AG04450 (cell line): Measurements from ENCODE around the gene GTF2IRD1. TPM values are rescaled to one million over a fixed set of nuclear protein-coding genes. Genes with fewer than 3 reads are reported as not detected.

Experiments
- CTCF ChIA-PET: fragments of 300-600, 350-600 bp; formaldehyde crosslinking; extraction: SDS; loops from one replicate; lab custom pipeline; 2022; ENCODE audit warnings: antibody characterized with exemption, inconsistent platforms; lab: Charles Lee
- POLR2A ChIA-PET: fragments of 350-600 bp; formaldehyde crosslinking; extraction: SDS; loops from one replicate; lab custom pipeline; 2021; ENCODE audit warnings: antibody characterized with exemption, inconsistent platforms; lab: Yijun Ruan, JAX
- DNase-seq: peaks from one replicate; pipeline ENCODE4 v3.0.0-alpha.2; 2011; ENCODE audit warnings: low read depth, low spot score
- H3K27ac ChIP-seq: one replicate; pipeline ENCODE4 v1.5.1; 2012; ENCODE audit warnings: low read depth, low read length, control low read depth
- H3K27me3 ChIP-seq: one replicate; pipeline ENCODE4 v1.6.0; 2012; ENCODE audit warnings: low read length; ENCODE audit not compliant: control insufficient read depth, insufficient read depth
- H3K4me3 ChIP-seq: 2 replicates; pipeline ENCODE4 v1.5.1; 2011; ENCODE audit warnings: mild to moderate bottlenecking, low read depth, low read length, control low read depth
- H3K9me3 ChIP-seq: 2 replicates; pipeline ENCODE4 v1.5.1; 2012; ENCODE audit warnings: low read length; ENCODE audit not compliant: control insufficient read depth, insufficient read depth
- CTCF ChIP-seq: IDR thresholded peaks from 2 replicates; pipeline ENCODE4 v1.5.1; 2011; ENCODE audit warnings: low read depth, low read length, control low read depth, inconsistent platforms
- polyA plus RNA-seq: library from polyadenylated mRNA; depleted of rRNA; stranded (reverse); fragments of >200 nt; gene quantifications from 2 replicates; pipeline ENCODE4 v1.2.3, GENCODE V29; 2011

Gene GTF2IRD1
- polyA plus RNA-seq, 1 experiment = 23.5 TPM

- DNase-seq = no peak
- Histone ChIP-seq H3K27me3 (no peaks in the 10 kb centered on the region), H3K27ac (no peak overlapping the region), H3K4me3 (no peak overlapping the region), H3K9me3 (no peaks in the 10 kb centered on the region)
- CTCF ChIA-PET = no interaction called here
- POLR2A ChIA-PET = no interaction called here
- no peak for TF ChIP-seq CTCF
Observed at GRCh38 chr7:74501298-74501697, 47.6 kb downstream of the GTF2IRD1 start.

DNA sequence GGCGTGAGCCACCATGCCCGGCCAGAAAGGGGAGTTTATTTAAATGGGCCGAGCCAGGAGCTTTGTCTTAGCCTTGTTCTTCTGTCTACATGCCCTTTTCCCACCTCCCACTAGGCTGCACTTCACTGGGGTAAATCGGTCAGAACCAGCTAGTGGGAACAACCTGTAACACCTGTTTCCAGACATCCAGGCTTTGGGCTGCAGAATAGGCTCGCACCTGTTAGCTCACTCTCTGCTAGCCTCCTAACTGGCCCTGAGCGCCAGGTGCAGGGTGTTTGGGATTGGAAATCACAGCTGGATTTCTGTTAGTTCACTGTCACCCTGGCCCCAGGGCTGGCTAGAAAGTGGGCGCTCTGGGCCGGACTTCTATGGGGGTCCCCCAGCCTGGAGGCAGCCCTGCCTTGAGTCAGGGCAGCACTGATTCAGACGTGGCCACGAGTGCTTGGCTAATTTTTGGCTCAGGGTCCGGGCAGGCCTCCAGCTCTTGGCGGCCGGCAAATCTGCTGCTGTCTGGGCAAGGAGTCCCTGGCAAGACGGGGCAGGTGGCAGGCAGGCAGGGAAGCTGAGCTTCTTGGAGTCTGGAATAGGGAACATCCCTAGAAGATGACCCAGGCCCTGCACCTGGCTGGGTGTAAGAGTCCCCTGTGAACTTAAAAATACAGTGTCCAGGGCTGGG is 48.6 kb downstream of the GTF2IRD1 start:
- H3K27me3 ChIP-seq = no peaks in the 10 kb centered on the region
- no peak for TF ChIP-seq CTCF
- no peak for DNase-seq
- H3K9me3 ChIP-seq = no peaks in the 10 kb centered on the region
- POLR2A ChIA-PET = no interaction called here
- CTCF ChIA-PET = interaction anchor here (0.7 kb wide), 1 partner anchor 29 kb away, joined by 4 read pairs; no protein-coding TSS in a partner anchor
- no peak overlapping the region for H3K4me3 ChIP-seq
- no peak overlapping the region for H3K27ac ChIP-seq

- DNase-seq = no peak
- TF ChIP-seq CTCF = no peak
- Histone ChIP-seq H3K4me3 (no peak overlapping the region), H3K27ac (no peak overlapping the region), H3K27me3 (no peaks in the 10 kb centered on the region), H3K9me3 (no peaks in the 10 kb centered on the region)
- POLR2A ChIA-PET = interaction anchor here (0.7 kb wide), 1 partner anchor 39 kb away, joined by 3 read pairs; no protein-coding TSS in a partner anchor
- CTCF ChIA-PET = interaction anchor here (0.7 kb wide), 1 partner anchor 30 kb away, joined by 4 read pairs; no protein-coding TSS in a partner anchor
Observed at GRCh38 chr7:74503061-74503460, 49.4 kb downstream of the GTF2IRD1 start.

DNA sequence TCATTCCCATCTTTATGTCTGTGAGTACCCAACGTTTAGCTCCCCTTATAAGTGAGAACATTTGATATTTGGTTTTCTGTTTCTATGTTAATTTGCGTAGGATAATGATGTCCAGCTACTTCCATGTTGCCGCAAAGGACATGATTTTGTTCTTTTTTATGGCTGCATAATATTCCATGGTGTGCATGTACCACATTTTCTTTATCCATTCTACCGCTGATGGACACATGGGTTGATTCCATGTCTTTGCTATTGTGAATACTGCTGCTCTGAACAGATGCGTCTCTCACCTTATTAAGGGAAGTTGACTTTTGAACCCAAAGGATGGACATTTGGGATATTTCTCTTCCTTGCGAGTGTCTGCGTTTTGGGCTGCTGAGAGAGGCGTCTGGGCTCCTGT is 50.2 kb downstream of the GTF2IRD1 start:
- H3K9me3 ChIP-seq = no peaks in the 10 kb centered on the region
- ChIA-PET CTCF (interaction anchor here (0.6 kb wide), 1 partner anchor 434 kb away, joined by 5 read pairs; no protein-coding TSS in a partner anchor), POLR2A (no interaction called here)
- no peak overlapping the region for H3K27ac ChIP-seq
- TF ChIP-seq CTCF = no peak
- H3K4me3 ChIP-seq = no peak overlapping the region
- H3K27me3 ChIP-seq = no peaks in the 10 kb centered on the region
- no peak for DNase-seq

DNA sequence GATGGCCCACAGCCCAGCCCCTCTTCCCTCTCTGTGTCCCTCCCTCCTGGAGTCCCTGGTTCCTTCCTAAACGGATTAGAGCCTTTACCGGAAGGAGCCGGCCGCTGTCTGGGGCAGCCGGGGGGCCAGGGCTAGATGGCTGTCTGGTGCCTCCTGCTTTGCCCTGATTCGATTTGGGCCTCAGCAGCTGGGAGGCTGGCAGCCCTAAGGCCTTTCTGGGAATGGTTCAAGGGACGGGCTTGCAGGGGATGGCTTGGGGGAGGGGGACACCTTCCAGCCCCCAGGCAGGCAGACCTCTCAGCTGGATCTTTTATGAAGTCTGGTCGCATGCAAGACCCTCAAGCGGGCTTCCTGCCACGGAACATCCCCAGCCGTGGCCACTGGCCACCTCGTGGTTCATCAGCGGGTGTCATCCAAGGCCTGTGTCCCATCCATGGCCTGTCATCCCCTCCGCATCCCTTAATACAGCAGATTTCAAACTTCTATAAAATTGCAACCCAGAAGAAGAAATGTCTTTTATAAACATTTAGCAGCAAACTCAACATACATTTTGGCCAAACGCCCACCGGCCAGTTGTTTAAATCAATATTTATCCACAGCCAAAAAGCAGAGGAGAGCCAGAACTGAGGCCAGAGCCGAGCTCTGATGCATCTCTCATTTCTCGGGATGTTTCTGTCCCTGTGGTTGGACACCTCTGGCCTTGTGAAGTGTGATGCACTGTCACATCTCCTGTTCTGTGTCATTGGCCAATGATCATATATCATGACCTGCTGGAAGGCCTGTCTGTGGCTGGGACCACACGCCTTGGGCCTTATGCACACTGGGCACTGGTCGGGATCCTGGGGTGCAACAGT is 52.0 kb downstream of the GTF2IRD1 start:
- Histone ChIP-seq H3K27ac (peak overlapping the region; percentile 61), H3K27me3 (no peaks in the 10 kb centered on the region), H3K9me3 (no peaks in the 10 kb centered on the region), H3K4me3 (no peak overlapping the region)
- peak; percentile 49 for DNase-seq
- POLR2A ChIA-PET = interaction anchor here (1.2 to 1.5 kb wide), 2 partner anchors 26 to 28 kb away, joined by 3 to 5 read pairs; no protein-coding TSS in a partner anchor
- TF ChIP-seq CTCF = no peak
- CTCF ChIA-PET = no interaction called here
